ENCODE measurements around the gene ZDHHC18.

DNA sequence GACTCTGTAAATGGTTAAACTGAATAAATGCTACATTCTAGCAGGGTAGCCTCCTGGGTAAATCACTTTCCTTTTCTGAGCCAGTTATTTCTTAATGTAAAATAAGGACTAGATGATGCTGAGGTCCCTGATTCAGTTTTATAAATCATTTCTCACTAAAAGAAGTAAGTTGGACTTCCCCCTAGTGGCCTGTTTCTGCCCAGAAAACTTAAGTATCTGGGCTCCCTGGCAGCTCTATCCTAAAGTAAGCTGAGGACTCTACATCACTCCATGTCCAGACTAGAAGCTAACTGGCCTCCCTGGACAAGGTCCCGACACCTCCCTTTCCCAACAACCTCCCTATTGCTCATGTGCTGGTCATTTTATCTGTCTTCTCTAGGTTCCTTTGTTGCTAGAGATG is 60.6 kb downstream of the ZDHHC18 start:
- TF ChIP-seq EP300 (IDR thresholded peaks at IDR 0.05; ENCODE audit: borderline replicate concordance in 1 of 2, low read depth in 2 of 2, low read length in 2 of 2) (no peak), SIX5 (IDR thresholded peaks at IDR 0.05; ENCODE audit: low read depth, low read length) (no peak), POLR2A (IDR thresholded peaks at IDR 0.05; ENCODE audit: control extremely low read depth in 1 of 2, low read depth in 2 of 2, low read length in 2 of 2) (no peak), EZH2 (IDR thresholded peaks at IDR 0.05; ENCODE audit: low read depth, low read length, severe bottlenecking) (no peak), TAF1 (IDR thresholded peaks at IDR 0.05; ENCODE audit: low read depth, low read length) (no peak), RFX5 (IDR thresholded peaks at IDR 0.05; ENCODE audit: borderline replicate concordance, low read depth, low read length) (no peak), SP1 (IDR thresholded peaks at IDR 0.05; ENCODE audit: low read depth, low read length) (no peak), JUND (IDR thresholded peaks at IDR 0.05; ENCODE audit: low read length) (no peak), POLR2AphosphoS5 (IDR thresholded peaks at IDR 0.05; ENCODE audit: low read depth, low read length) (no peak), TAF7 (optimal IDR thresholded peaks at IDR 0.05; ENCODE audit: borderline replicate concordance, low read depth, low read length) (no peak), HDAC6 (IDR thresholded peaks at IDR 0.05; ENCODE audit: low read depth, low read length) (no peak), CHD2 (IDR thresholded peaks at IDR 0.05; ENCODE audit: low read length) (no peak)
- TF ChIP-seq, protein P1, sequence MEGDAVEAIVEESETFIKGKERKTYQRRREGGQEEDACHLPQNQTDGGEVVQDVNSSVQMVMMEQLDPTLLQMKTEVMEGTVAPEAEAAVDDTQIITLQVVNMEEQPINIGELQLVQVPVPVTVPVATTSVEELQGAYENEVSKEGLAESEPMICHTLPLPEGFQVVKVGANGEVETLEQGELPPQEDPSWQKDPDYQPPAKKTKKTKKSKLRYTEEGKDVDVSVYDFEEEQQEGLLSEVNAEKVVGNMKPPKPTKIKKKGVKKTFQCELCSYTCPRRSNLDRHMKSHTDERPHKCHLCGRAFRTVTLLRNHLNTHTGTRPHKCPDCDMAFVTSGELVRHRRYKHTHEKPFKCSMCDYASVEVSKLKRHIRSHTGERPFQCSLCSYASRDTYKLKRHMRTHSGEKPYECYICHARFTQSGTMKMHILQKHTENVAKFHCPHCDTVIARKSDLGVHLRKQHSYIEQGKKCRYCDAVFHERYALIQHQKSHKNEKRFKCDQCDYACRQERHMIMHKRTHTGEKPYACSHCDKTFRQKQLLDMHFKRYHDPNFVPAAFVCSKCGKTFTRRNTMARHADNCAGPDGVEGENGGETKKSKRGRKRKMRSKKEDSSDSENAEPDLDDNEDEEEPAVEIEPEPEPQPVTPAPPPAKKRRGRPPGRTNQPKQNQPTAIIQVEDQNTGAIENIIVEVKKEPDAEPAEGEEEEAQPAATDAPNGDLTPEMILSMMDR (IDR thresholded peaks at IDR 0.05; ENCODE audit: control extremely low read depth in 1 of 3, insufficient read depth in 1 of 3, low read depth in 1 of 3, low read length in 3 of 3), result peak in 1 of 3 experiments; percentile 43; a peak in 1 of 4 replicates

Measured in H1 (cell line).